Testis (tissue), 2 donors: ENCODE results near the gene CCNB2.

ENCODE experiments used
- POLR2A ChIP-seq: fragments of 450-650 bp; IDR thresholded peaks from one replicate; pipeline ENCODE4 v1.6.1; 2017; ENCODE audit warnings: antibody characterized with exemption, mild to moderate bottlenecking, moderate library complexity
- TF ChIP-seq, protein P1 (sequence below), 3 experiments: fragments of 450-650 bp in 2 of 3; fragments of 200-600 bp in 1 of 3; sonication (generic) in 1 of 3; IDR thresholded peaks; one replicate each; pipeline ENCODE4 v1.5.1; 2016 to 2019; ENCODE audit warnings: antibody characterized with exemption in 3 of 3, mild to moderate bottlenecking in 2 of 3, moderate library complexity in 1 of 3

DNA sequence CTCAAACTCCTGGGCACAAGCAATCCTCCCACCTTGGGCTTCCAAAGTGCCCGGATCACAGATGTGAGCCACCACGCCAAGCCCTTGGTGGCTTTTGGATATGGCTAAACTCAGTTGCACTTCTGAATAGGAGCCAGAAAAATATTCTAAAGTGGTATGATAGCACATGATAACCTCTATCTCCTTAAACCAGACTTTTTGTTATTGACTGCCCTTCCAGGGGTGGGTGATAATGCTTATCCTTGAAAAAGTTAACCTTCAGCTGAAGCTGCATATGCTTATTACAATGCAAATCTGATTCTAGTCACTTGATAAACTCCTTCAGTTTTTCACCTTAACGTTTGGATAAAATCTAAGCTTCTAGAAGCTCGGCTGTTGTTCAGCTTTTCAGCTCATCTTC lies 6.3 kb downstream of the CCNB2 start:
- TF ChIP-seq, protein P1, sequence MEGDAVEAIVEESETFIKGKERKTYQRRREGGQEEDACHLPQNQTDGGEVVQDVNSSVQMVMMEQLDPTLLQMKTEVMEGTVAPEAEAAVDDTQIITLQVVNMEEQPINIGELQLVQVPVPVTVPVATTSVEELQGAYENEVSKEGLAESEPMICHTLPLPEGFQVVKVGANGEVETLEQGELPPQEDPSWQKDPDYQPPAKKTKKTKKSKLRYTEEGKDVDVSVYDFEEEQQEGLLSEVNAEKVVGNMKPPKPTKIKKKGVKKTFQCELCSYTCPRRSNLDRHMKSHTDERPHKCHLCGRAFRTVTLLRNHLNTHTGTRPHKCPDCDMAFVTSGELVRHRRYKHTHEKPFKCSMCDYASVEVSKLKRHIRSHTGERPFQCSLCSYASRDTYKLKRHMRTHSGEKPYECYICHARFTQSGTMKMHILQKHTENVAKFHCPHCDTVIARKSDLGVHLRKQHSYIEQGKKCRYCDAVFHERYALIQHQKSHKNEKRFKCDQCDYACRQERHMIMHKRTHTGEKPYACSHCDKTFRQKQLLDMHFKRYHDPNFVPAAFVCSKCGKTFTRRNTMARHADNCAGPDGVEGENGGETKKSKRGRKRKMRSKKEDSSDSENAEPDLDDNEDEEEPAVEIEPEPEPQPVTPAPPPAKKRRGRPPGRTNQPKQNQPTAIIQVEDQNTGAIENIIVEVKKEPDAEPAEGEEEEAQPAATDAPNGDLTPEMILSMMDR (IDR thresholded peaks at IDR 0.05) = no peak
- no peak for TF ChIP-seq POLR2A
